HG02678 (cell line): ENCODE results near the gene NUMBL.
A peak's percentile ranks its signal among the peaks of the same experiment; 100 is the strongest.
"Not testable (repeated sequence)": the region's sequence is repeated elsewhere in the genome, so short reads cannot be mapped to it uniquely, and the experiment has no call there.

ENCODE experiments used
- ATAC-seq: cut with Tn5 transposase; IDR thresholded peaks from one replicate; pipeline ENCODE4 v1.9.1; 2021; ENCODE audit warnings: mild to moderate bottlenecking, moderate library complexity; ENCODE audit not compliant: unreplicated experiment

Gene NUMBL

GRCh38 chr19:40667602-40668001, 22.8 kb downstream of the NUMBL start:
- ATAC-seq, result no peak

- ATAC-seq, result no peak
Measured at GRCh38 chr19:40666803-40667438, 23.5 kb downstream of the NUMBL start.

GRCh38 chr19:40663695-40664692, 26.5 kb downstream of the NUMBL start:
- peak; percentile 6 for ATAC-seq

- peak; percentile 85 for ATAC-seq
Measured at GRCh38 chr19:40662925-40663694, 27.3 kb downstream of the NUMBL start.

- no peak for ATAC-seq
Measured at GRCh38 chr19:40661616-40662015, 28.8 kb downstream of the NUMBL start.

- ATAC-seq, result no peak
Measured at GRCh38 chr19:40659566-40659965, 30.9 kb downstream of the NUMBL start.

- ATAC-seq, result no peak
Measured at GRCh38 chr19:40659116-40659515, 31.3 kb downstream of the NUMBL start.

GRCh38 chr19:40658031-40658430, 32.4 kb downstream of the NUMBL start:
- no peak for ATAC-seq

- ATAC-seq, result not testable (repeated sequence)
Measured at GRCh38 chr19:40655684-40656083, 34.8 kb downstream of the NUMBL start.

GRCh38 chr19:40652303-40652702, 38.1 kb downstream of the NUMBL start:
- ATAC-seq, result not testable (repeated sequence)

- no peak for ATAC-seq
Measured at GRCh38 chr19:40650749-40651305, 39.6 kb downstream of the NUMBL start.

- ATAC-seq, result not testable (repeated sequence)
Measured at GRCh38 chr19:40649903-40650675, 40.4 kb downstream of the NUMBL start.

GRCh38 chr19:40646743-40647254, 43.7 kb downstream of the NUMBL start:
- ATAC-seq, result no peak

GRCh38 chr19:40642757-40643305, 47.6 kb downstream of the NUMBL start:
- ATAC-seq, result no peak

- no peak for ATAC-seq
Measured at GRCh38 chr19:40642051-40642706, 48.3 kb downstream of the NUMBL start.

- ATAC-seq, result no peak
Measured at GRCh38 chr19:40641281-40641680, 49.2 kb downstream of the NUMBL start.

GRCh38 chr19:40640744-40641143, 49.7 kb downstream of the NUMBL start:
- no peak for ATAC-seq

- ATAC-seq, result no peak
Measured at GRCh38 chr19:40639638-40639982, 50.8 kb downstream of the NUMBL start.

GRCh38 chr19:40638327-40638726, 52.1 kb downstream of the NUMBL start:
- no peak for ATAC-seq
